IMR-90 (cell line): Measurements from ENCODE around the gene LAMA5. TPM values are rescaled to one million over a fixed set of nuclear protein-coding genes. Genes with fewer than 3 reads are reported as not detected.

ENCODE experiments used
- CHD1 ChIP-seq: IDR thresholded peaks from 2 replicates; pipeline ENCODE4 v1.6.1; 2012; ENCODE audit warnings: low read depth, low read length, improper control_type of control experiment
- MAZ ChIP-seq: IDR thresholded peaks from 2 replicates; pipeline ENCODE4 v1.6.1; 2012; ENCODE audit warnings: low read depth, mild to moderate bottlenecking, low read length, improper control_type of control experiment, moderate library complexity, borderline replicate concordance
- POLR2A ChIP-seq: IDR thresholded peaks from 2 replicates; pipeline ENCODE4 v1.6.1; 2012; ENCODE audit warnings: mild to moderate bottlenecking, low read depth, low read length
- RFX5 ChIP-seq: IDR thresholded peaks from 2 replicates; pipeline ENCODE4 v1.8.0; 2012; ENCODE audit warnings: low read depth, mild to moderate bottlenecking, low read length, moderate library complexity
- polyA plus RNA-seq, 3 experiments: library from polyadenylated mRNA; depleted of rRNA; stranded (reverse); fragments of >200 nt; gene quantifications; 2 replicates each; pipeline ENCODE4 v1.2.3, GENCODE V29; 2012; ENCODE audit warnings: low replicate concordance in 1 of 3
- total RNA-seq: library from RNA; depleted of rRNA; stranded (reverse); fragments of >200 nt; gene quantifications from 2 replicates; pipeline ENCODE4 v1.2.3, GENCODE V29; 2012

The LAMA5 gene
- total and polyA plus RNA-seq, 2 of the 4 experiments (the other 2 are of a cell fraction): 0.90 to 7.3 TPM

DNA sequence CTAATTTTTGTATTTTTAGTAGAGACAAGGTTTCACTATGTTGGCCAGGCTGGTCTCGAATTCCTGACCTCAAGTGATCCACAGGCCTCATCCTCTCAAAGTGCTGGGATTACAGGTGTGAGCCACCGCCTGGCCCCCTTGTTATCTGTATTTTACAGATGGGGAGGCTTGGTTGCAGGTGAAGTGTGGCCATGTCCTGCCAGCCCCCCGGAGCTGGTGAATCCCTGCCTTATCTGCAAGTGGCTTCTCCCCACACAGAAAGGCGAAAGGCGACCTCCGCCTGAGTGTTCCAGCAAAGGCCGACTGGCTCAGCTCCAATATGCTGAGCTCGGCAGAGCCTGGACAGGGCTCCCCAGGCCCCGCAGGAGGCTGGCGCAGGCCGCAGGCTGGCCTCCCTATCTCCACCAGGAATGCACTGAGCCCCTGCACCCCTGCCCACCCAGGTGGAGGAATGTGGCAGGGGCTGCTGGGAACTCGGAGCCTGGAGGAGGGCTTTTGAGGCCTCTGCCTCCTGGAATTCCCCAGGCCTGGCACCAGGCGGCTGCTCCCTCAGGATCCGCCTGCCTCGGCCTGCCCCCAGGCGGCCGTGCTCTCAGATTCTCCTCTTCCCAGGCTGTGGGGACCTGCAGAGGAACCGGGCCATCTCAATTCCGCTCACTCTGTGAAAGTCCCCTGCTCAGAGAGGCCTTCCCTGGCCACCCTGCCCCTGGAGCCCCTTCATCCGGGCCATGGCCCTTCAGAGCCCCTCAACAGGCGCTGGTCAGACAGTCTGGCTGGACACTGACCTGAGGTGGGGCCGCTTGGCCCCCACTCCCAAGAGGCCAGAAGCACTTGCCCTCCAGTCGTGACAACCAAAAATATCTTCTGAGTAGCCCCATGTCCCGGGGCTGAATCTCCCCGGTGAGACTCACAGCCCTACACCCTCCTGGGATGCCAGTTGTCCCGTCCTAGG is 9.3 kb upstream of the LAMA5 start (continued):
- TF ChIP-seq POLR2A (no peak), RFX5 (no peak), MAZ (no peak), CHD1 (no peak)
